T-helper 1 cell treated with Interleukin-12 subunit alpha and Interleukin-12 subunit beta and Interleukin-4 antibody, amounts not matched to agents 30 μg/mL and 1 μg/mL, for 36 hours (primary cell): ENCODE results near the gene PARD3.

Experiments used
- H3K27ac Mint-ChIP-seq: one replicate; pipeline ENCODE4 v1.8.0; 2021; ENCODE audit warnings: mild to moderate bottlenecking, mixed read lengths
- H3K27me3 Mint-ChIP-seq: one replicate; pipeline ENCODE4 v1.8.0; 2021; ENCODE audit warnings: low read depth, mixed read lengths
- H3K36me3 Mint-ChIP-seq: one replicate; pipeline ENCODE4 v1.8.0; 2021; ENCODE audit warnings: low read depth, mixed read lengths
- H3K4me1 Mint-ChIP-seq: one replicate; pipeline ENCODE4 v1.8.0; 2021; ENCODE audit warnings: low read depth, mixed read lengths
- H3K4me3 Mint-ChIP-seq: one replicate; pipeline ENCODE4 v1.8.0; 2021; ENCODE audit warnings: mild to moderate bottlenecking, moderate library complexity, mixed read lengths
- H3K9me3 Mint-ChIP-seq: one replicate; pipeline ENCODE4 v1.8.0; 2021; ENCODE audit warnings: mixed read lengths

The PARD3 gene

GRCh38 chr10:34773636-34774630, 41.2 kb downstream of the PARD3 start:
- H3K4me3 Mint-ChIP-seq: no peak overlapping the region
- no peak overlapping the region for H3K27ac Mint-ChIP-seq
- H3K4me1 Mint-ChIP-seq: no peaks in the 10 kb centered on the region
- no peaks in the 10 kb centered on the region for H3K9me3 Mint-ChIP-seq
- H3K27me3 Mint-ChIP-seq: peaks cover 7% of the 10 kb centered on the region
- no peaks in the 10 kb centered on the region for H3K36me3 Mint-ChIP-seq

GRCh38 chr10:34771525-34771924, 43.6 kb downstream of the PARD3 start:
- H3K27ac Mint-ChIP-seq: no peak overlapping the region

GRCh38 chr10:34771106-34771505, 44.0 kb downstream of the PARD3 start:
- H3K27me3 Mint-ChIP-seq: peaks cover 7% of the 10 kb centered on the region
- H3K36me3 Mint-ChIP-seq: no peaks in the 10 kb centered on the region
- H3K4me3 Mint-ChIP-seq: no peak overlapping the region
- no peaks in the 10 kb centered on the region for H3K9me3 Mint-ChIP-seq
- no peaks in the 10 kb centered on the region for H3K4me1 Mint-ChIP-seq
- no peak overlapping the region for H3K27ac Mint-ChIP-seq

More at GRCh38 chr10:34771525-34771924, 43.6 kb downstream of the PARD3 start:
- no peak overlapping the region for H3K4me3 Mint-ChIP-seq
- H3K36me3 Mint-ChIP-seq: no peaks in the 10 kb centered on the region
- H3K9me3 Mint-ChIP-seq: no peaks in the 10 kb centered on the region
- H3K4me1 Mint-ChIP-seq: no peaks in the 10 kb centered on the region
- H3K27me3 Mint-ChIP-seq: peaks cover 7% of the 10 kb centered on the region

- Mint-ChIP-seq H3K27me3 (peaks cover 7% of the 10 kb centered on the region), H3K36me3 (no peaks in the 10 kb centered on the region), H3K9me3 (no peaks in the 10 kb centered on the region), H3K4me1 (no peaks in the 10 kb centered on the region), H3K4me3 (no peak overlapping the region), H3K27ac (no peak overlapping the region)
These were observed 45.2 kb downstream of the PARD3 start for GRCh38 chr10:34769899-34770298.

- H3K36me3 Mint-ChIP-seq: no peaks in the 10 kb centered on the region
- H3K27me3 Mint-ChIP-seq: peaks cover 3% of the 10 kb centered on the region
- no peaks in the 10 kb centered on the region for H3K9me3 Mint-ChIP-seq
- H3K4me3 Mint-ChIP-seq: no peak overlapping the region
- H3K4me1 Mint-ChIP-seq: no peaks in the 10 kb centered on the region
- H3K27ac Mint-ChIP-seq: no peak overlapping the region
These were observed 46.1 kb downstream of the PARD3 start for GRCh38 chr10:34768972-34769330.

GRCh38 chr10:34768261-34768971, 46.7 kb downstream of the PARD3 start:
- no peaks in the 10 kb centered on the region for H3K36me3 Mint-ChIP-seq
- H3K27me3 Mint-ChIP-seq: peaks cover 3% of the 10 kb centered on the region
- no peaks in the 10 kb centered on the region for H3K9me3 Mint-ChIP-seq
- no peaks in the 10 kb centered on the region for H3K4me1 Mint-ChIP-seq
- no peak overlapping the region for H3K4me3 Mint-ChIP-seq
- no peak overlapping the region for H3K27ac Mint-ChIP-seq

- Mint-ChIP-seq H3K27ac (no peak overlapping the region), H3K27me3 (peaks cover 3% of the 10 kb centered on the region), H3K36me3 (no peaks in the 10 kb centered on the region), H3K9me3 (no peaks in the 10 kb centered on the region), H3K4me1 (no peaks in the 10 kb centered on the region), H3K4me3 (no peak overlapping the region)
These were observed 48.1 kb downstream of the PARD3 start for GRCh38 chr10:34766811-34767494.

- H3K9me3 Mint-ChIP-seq: no peaks in the 10 kb centered on the region
- peaks cover 3% of the 10 kb centered on the region for H3K27me3 Mint-ChIP-seq
- no peak overlapping the region for H3K27ac Mint-ChIP-seq
- H3K4me1 Mint-ChIP-seq: no peaks in the 10 kb centered on the region
- no peak overlapping the region for H3K4me3 Mint-ChIP-seq
- no peaks in the 10 kb centered on the region for H3K36me3 Mint-ChIP-seq
These were observed 48.9 kb downstream of the PARD3 start for GRCh38 chr10:34766266-34766600.

GRCh38 chr10:34764472-34764946, 50.6 kb downstream of the PARD3 start:
- H3K36me3 Mint-ChIP-seq: no peaks in the 10 kb centered on the region
- no peaks in the 10 kb centered on the region for H3K27me3 Mint-ChIP-seq
- H3K9me3 Mint-ChIP-seq: no peaks in the 10 kb centered on the region
- no peak overlapping the region for H3K4me3 Mint-ChIP-seq
- no peak overlapping the region for H3K27ac Mint-ChIP-seq
- no peaks in the 10 kb centered on the region for H3K4me1 Mint-ChIP-seq

- no peak overlapping the region for H3K27ac Mint-ChIP-seq
- no peaks in the 10 kb centered on the region for H3K4me1 Mint-ChIP-seq
These were observed 52.3 kb downstream of the PARD3 start for GRCh38 chr10:34762603-34763299.

GRCh38 chr10:34762156-34762555, 52.9 kb downstream of the PARD3 start:
- H3K9me3 Mint-ChIP-seq: no peaks in the 10 kb centered on the region
- H3K36me3 Mint-ChIP-seq: no peaks in the 10 kb centered on the region
- no peak overlapping the region for H3K27ac Mint-ChIP-seq
- H3K4me3 Mint-ChIP-seq: no peak overlapping the region
- H3K27me3 Mint-ChIP-seq: no peaks in the 10 kb centered on the region
- no peaks in the 10 kb centered on the region for H3K4me1 Mint-ChIP-seq

More at GRCh38 chr10:34762603-34763299, 52.3 kb downstream of the PARD3 start:
- Mint-ChIP-seq H3K27me3 (no peaks in the 10 kb centered on the region), H3K9me3 (no peaks in the 10 kb centered on the region), H3K4me3 (no peak overlapping the region), H3K36me3 (no peaks in the 10 kb centered on the region)

GRCh38 chr10:34761453-34761852, 53.6 kb downstream of the PARD3 start:
- no peak overlapping the region for H3K4me3 Mint-ChIP-seq
- H3K36me3 Mint-ChIP-seq: no peaks in the 10 kb centered on the region
- no peaks in the 10 kb centered on the region for H3K4me1 Mint-ChIP-seq
- no peaks in the 10 kb centered on the region for H3K27me3 Mint-ChIP-seq
- no peaks in the 10 kb centered on the region for H3K9me3 Mint-ChIP-seq
- no peak overlapping the region for H3K27ac Mint-ChIP-seq

- H3K27me3 Mint-ChIP-seq: no peaks in the 10 kb centered on the region
- H3K9me3 Mint-ChIP-seq: no peaks in the 10 kb centered on the region
- no peaks in the 10 kb centered on the region for H3K4me1 Mint-ChIP-seq
These were observed 54.5 kb downstream of the PARD3 start for GRCh38 chr10:34760606-34761005.

GRCh38 chr10:34759837-34760215, 55.3 kb downstream of the PARD3 start:
- no peaks in the 10 kb centered on the region for H3K4me1 Mint-ChIP-seq
- H3K4me3 Mint-ChIP-seq: no peak overlapping the region
- H3K36me3 Mint-ChIP-seq: no peaks in the 10 kb centered on the region
- H3K27me3 Mint-ChIP-seq: no peaks in the 10 kb centered on the region
- H3K27ac Mint-ChIP-seq: no peak overlapping the region
- H3K9me3 Mint-ChIP-seq: no peaks in the 10 kb centered on the region

More at GRCh38 chr10:34760606-34761005, 54.5 kb downstream of the PARD3 start:
- Mint-ChIP-seq H3K4me3 (no peak overlapping the region), H3K27ac (no peak overlapping the region), H3K36me3 (no peaks in the 10 kb centered on the region)
